Fibroblast of villous mesenchyme (primary cell): ENCODE results near the gene SLC33A1. TPM values are rescaled to one million over a fixed set of nuclear protein-coding genes. Genes with fewer than 3 reads are reported as not detected.

Experiments
- total RNA-seq: library from RNA; depleted of rRNA; stranded (reverse); fragments of >200 nt; gene quantifications from 2 replicates; pipeline ENCODE4 v1.2.3, GENCODE V29; 2012

SLC33A1 gene
- total RNA-seq, 1 donor: 57.0 TPM

Other genes starting within 250 kb of the SLC33A1 start
- 11.7 and 14.2 TPM in 2 replicates for gene PLCH1, start 109.4 kb downstream of the SLC33A1 start, total RNA-seq
- 4.5 and 7.8 TPM in 2 replicates for gene C3orf33, start 48.1 kb downstream of the SLC33A1 start, total RNA-seq
- 41.9 and 52.2 TPM in 2 replicates for gene GMPS, start 16.2 kb upstream of the SLC33A1 start, total RNA-seq